SK-N-SH (cell line): ENCODE results near the gene SOX3. TPM values are rescaled to one million over a fixed set of nuclear protein-coding genes. Genes with fewer than 3 reads are reported as not detected.

Experiments used
- CTCF ChIA-PET: fragments of 300-600, 350-600 bp; formaldehyde crosslinking; extraction: SDS; loops from one replicate; lab custom pipeline; 2021; lab: Yijun Ruan, JAX
- POLR2A ChIA-PET: fragments of 350-600 bp; sonication (Branson Sonifier 250); formaldehyde crosslinking; extraction: SDS; loops from one replicate; lab custom pipeline; 2020; ENCODE audit warnings: antibody characterized with exemption, inconsistent platforms; lab: Yijun Ruan, JAX
- DNase-seq: peaks from one replicate; pipeline ENCODE4 v3.0.0; 2012
- H2AFZ ChIP-seq: fragments of 200-600 bp; sonication (generic); 2 replicates; pipeline ENCODE4 v1.8.1; 2016; ENCODE audit warnings: antibody characterized with exemption, mild to moderate bottlenecking, low read depth
- H3F3A ChIP-seq: fragments of 200-600 bp; sonication (generic); replicated peaks from 2 replicates; pipeline ENCODE3; 2016; ENCODE audit warnings: antibody characterized with exemption, mild to moderate bottlenecking; ENCODE audit not compliant: insufficient read depth
- H3K27ac ChIP-seq, 2 experiments: fragments of 200-500 bp in 1 of 2; fragments of 200-600 bp in 1 of 2; sonication (Bioruptor generic) in 1 of 2; sonication (generic), shearing (Covaris generic) in 1 of 2; 2 replicates each; pipeline versions ENCODE4 v1.5.1 to v1.6.1; 2014 to 2016; ENCODE audit warnings: low read depth in 2 of 2, inconsistent platforms in 1 of 2, low read length in 1 of 2, mild to moderate bottlenecking in 1 of 2, mixed read lengths in 1 of 2
- H3K27me3 ChIP-seq: fragments of 200-600 bp; sonication (generic), shearing (Covaris generic); 2 replicates; pipeline ENCODE4 v1.6.1; 2016; ENCODE audit warnings: mixed run types; ENCODE audit not compliant: insufficient read depth
- H3K36me3 ChIP-seq, 2 experiments: fragments of 200-500 bp in 1 of 2; fragments of 200-600 bp in 1 of 2; sonication (Bioruptor generic) in 1 of 2; sonication (generic) in 1 of 2; replicated peaks in 1 of 2; 2 replicates each; pipeline versions ENCODE3 to v1.5.1; 2014 to 2016; ENCODE audit warnings: low read length in 1 of 2, mild to moderate bottlenecking in 1 of 2; ENCODE audit not compliant: insufficient read depth in 2 of 2, control insufficient read depth in 1 of 2
- H3K4me1 ChIP-seq, 2 experiments: fragments of 200-500 bp in 1 of 2; fragments of 200-600 bp in 1 of 2; sonication (Bioruptor generic) in 1 of 2; sonication (generic), shearing (Covaris generic) in 1 of 2; 2 replicates each; pipeline versions ENCODE4 v1.5.1 to v1.6.1; 2014 to 2016; ENCODE audit warnings: low read depth in 1 of 2, low read length in 1 of 2, mixed run types in 1 of 2; ENCODE audit not compliant: insufficient read depth in 2 of 2, control insufficient read depth in 1 of 2
- H3K4me2 ChIP-seq: fragments of 200-600 bp; sonication (generic), shearing (Covaris generic); 2 replicates; pipeline ENCODE4 v1.6.1; 2017; ENCODE audit warnings: mixed run types
- H3K4me3 ChIP-seq, 2 experiments: fragments of 200-500 bp in 1 of 2; fragments of 200-600 bp in 1 of 2; sonication (Bioruptor generic) in 1 of 2; sonication (generic), shearing (Covaris generic) in 1 of 2; 2 replicates each; pipeline versions ENCODE4 v1.5.1 to v1.8.1; 2014 to 2016; ENCODE audit warnings: low read depth in 2 of 2, inconsistent platforms in 1 of 2, low read length in 1 of 2, mild to moderate bottlenecking in 1 of 2, mixed read lengths in 1 of 2, moderate library complexity in 1 of 2
- H3K79me2 ChIP-seq: fragments of 200-600 bp; sonication (generic); 2 replicates; pipeline ENCODE4 v1.8.1; 2017; ENCODE audit warnings: mild to moderate bottlenecking; ENCODE audit not compliant: insufficient read depth
- H3K9ac ChIP-seq: fragments of 200-600 bp; sonication (generic); 2 replicates; pipeline ENCODE4 v1.6.1; 2017; ENCODE audit warnings: mixed run types
- H3K9me2 ChIP-seq: fragments of 200-600 bp; sonication (generic); 2 replicates; pipeline ENCODE4 v1.6.1; 2017; ENCODE audit warnings: mixed run types
- H3K9me3 ChIP-seq: fragments of 200-600 bp; sonication (generic); 2 replicates; pipeline ENCODE4 v1.6.1; 2017; ENCODE audit warnings: mixed run types, mild to moderate bottlenecking, moderate library complexity
- H4K20me1 ChIP-seq: fragments of 200-600 bp; sonication (generic); 2 replicates; pipeline ENCODE4 v1.6.1; 2017; ENCODE audit warnings: mild to moderate bottlenecking, mixed run types; ENCODE audit not compliant: insufficient read depth
- CHD2 ChIP-seq: fragments of 150-350 bp; IDR thresholded peaks from 2 replicates; pipeline ENCODE4 v1.6.1; 2018; ENCODE audit warnings: low read length; ENCODE audit not compliant: partially characterized antibody
- ELF1 ChIP-seq: IDR thresholded peaks from 2 replicates; pipeline ENCODE4 v1.4.0; 2012
- EP300 ChIP-seq, 2 experiments: IDR thresholded peaks; 2 replicates each; pipeline versions ENCODE4 v1.4.0 to v1.6.1; 2012; ENCODE audit warnings: borderline replicate concordance in 1 of 2, low read depth in 1 of 2, low read length in 1 of 2
- EZH2phosphoT487 ChIP-seq: fragments of 200-600 bp; sonication (generic); IDR thresholded peaks from 2 replicates; pipeline ENCODE4 v1.6.1; 2017; ENCODE audit warnings: low read depth, mixed run types, mild to moderate bottlenecking, antibody characterized with exemption, moderate library complexity, borderline replicate concordance
- FOXJ3 ChIP-seq: sonication (generic); formaldehyde crosslinking; IDR thresholded peaks from 2 replicates; pipeline ENCODE4 v1.5.1; 2020; ENCODE audit warnings: mild to moderate bottlenecking, missing genetic modification reagents
- FOXM1 ChIP-seq: IDR thresholded peaks from 2 replicates; pipeline ENCODE4 v1.4.0; 2012; ENCODE audit warnings: low read depth, mild to moderate bottlenecking
- GABPA ChIP-seq: IDR thresholded peaks from 2 replicates; pipeline ENCODE4 v1.4.0; 2012; ENCODE audit warnings: low read depth, mild to moderate bottlenecking
- GATA2 ChIP-seq: sonication (generic); formaldehyde crosslinking; IDR thresholded peaks from 2 replicates; pipeline ENCODE4 v1.5.0; 2020; ENCODE audit warnings: mild to moderate bottlenecking, missing genetic modification reagents
- IRF3 ChIP-seq: fragments of 150-350 bp; IDR thresholded peaks from 2 replicates; pipeline ENCODE4 v1.6.1; 2016; ENCODE audit warnings: mild to moderate bottlenecking, low read depth, low read length
- MAX ChIP-seq: IDR thresholded peaks from 2 replicates; pipeline ENCODE4 v1.4.0; 2012; ENCODE audit warnings: low read depth
- NRF1 ChIP-seq: IDR thresholded peaks from 2 replicates; pipeline ENCODE4 v1.6.1; 2012; ENCODE audit warnings: low read depth, mild to moderate bottlenecking, low read length
- PBX3 ChIP-seq: IDR thresholded peaks from 2 replicates; pipeline ENCODE4; 2012
- RCOR1 ChIP-seq: fragments of 150-350 bp; IDR thresholded peaks from 2 replicates; pipeline ENCODE4 v1.6.1; 2017; ENCODE audit warnings: antibody characterized with exemption, low read length
- REST ChIP-seq: IDR thresholded peaks from 2 replicates; pipeline ENCODE4 v1.6.1; 2012; ENCODE audit warnings: mild to moderate bottlenecking, low read depth, low read length, moderate library complexity
- RFX5 ChIP-seq: IDR thresholded peaks from 2 replicates; pipeline ENCODE4 v1.6.1; 2012; ENCODE audit warnings: mild to moderate bottlenecking, improper control_type of control experiment, low read length
- RXRA ChIP-seq: IDR thresholded peaks from 2 replicates; pipeline ENCODE4 v1.4.0; 2012; ENCODE audit warnings: low read depth, mild to moderate bottlenecking, borderline replicate concordance
- TAF1 ChIP-seq: IDR thresholded peaks from 2 replicates; pipeline ENCODE4 v1.6.1; 2012; ENCODE audit warnings: low read depth, mild to moderate bottlenecking, low read length, moderate library complexity, borderline replicate concordance
- TCF12 ChIP-seq: IDR thresholded peaks from 2 replicates; pipeline ENCODE4 v1.4.0; 2012
- TEAD4 ChIP-seq: IDR thresholded peaks from 2 replicates; pipeline ENCODE4 v1.4.0; 2012; ENCODE audit warnings: mild to moderate bottlenecking, borderline replicate concordance; ENCODE audit not compliant: insufficient read depth
- YY1 ChIP-seq: IDR thresholded peaks from 2 replicates; pipeline ENCODE4 v1.4.0; 2012; ENCODE audit warnings: low read depth, mild to moderate bottlenecking
- WGBS: methylation state at CpG from one replicate; pipeline ENCODE4 v1.1.6; 2017; ENCODE audit warnings: low lambda C conversion rate; 5-methylcytosine and 5-hydroxymethylcytosine counted together
- polyA plus RNA-seq, 3 experiments: library from polyadenylated mRNA; depleted of rRNA; stranded (reverse); fragments of >200 nt; gene quantifications; 2 replicates each; pipeline ENCODE4 v1.2.3, GENCODE V29; 2012

Gene SOX3
- polyA plus RNA-seq, 1 of the 3 experiments (the other 2 are of a cell fraction), result not detected

GRCh38 chrX:140500441-140500840 lies 4.4 kb downstream of the SOX3 start:
- no peaks in the 10 kb centered on the region for H3K9me2 ChIP-seq
- no peaks in the 10 kb centered on the region for H3F3A ChIP-seq
- no peak for DNase-seq
- ChIA-PET POLR2A (no interaction called here), CTCF (no interaction called here)
- H2AFZ ChIP-seq, result no peak overlapping the region
- no peaks in the 10 kb centered on the region; a peak in 1 of 4 replicates for H3K4me1 ChIP-seq
- H4K20me1 ChIP-seq, result no peaks in the 10 kb centered on the region
- WGBS, result 2% methylated on average over 7 of the region's 9 CpGs
- H3K9ac ChIP-seq, result no peak overlapping the region
- no peak overlapping the region for H3K4me3 ChIP-seq
- no peaks in the 10 kb centered on the region for H3K79me2 ChIP-seq
- peaks cover 56% of the 10 kb centered on the region for H3K27me3 ChIP-seq
- no peaks in the 10 kb centered on the region for H3K9me3 ChIP-seq
- H3K4me2 ChIP-seq, result no peak overlapping the region
- TF ChIP-seq PBX3 (no peak), GATA2 (no peak)
- no peaks in the 10 kb centered on the region for H3K36me3 ChIP-seq
- no peak overlapping the region for H3K27ac ChIP-seq

- ChIA-PET POLR2A (no interaction called here), CTCF (no interaction called here)
- Histone ChIP-seq H2AFZ (no peak overlapping the region), H3F3A (no peaks in the 10 kb centered on the region), H3K4me1 (no peaks in the 10 kb centered on the region), H3K36me3 (no peaks in the 10 kb centered on the region), H4K20me1 (no peaks in the 10 kb centered on the region), H3K79me2 (no peaks in the 10 kb centered on the region), H3K4me2 (no peak overlapping the region), H3K9me2 (no peaks in the 10 kb centered on the region), H3K27ac (no peak overlapping the region), H3K27me3 (peaks cover 22% of the 10 kb centered on the region), H3K9me3 (no peaks in the 10 kb centered on the region), H3K9ac (no peak overlapping the region), H3K4me3 (no peak overlapping the region)
- DNase-seq, result no peak
- 14% methylated on average over 1 of the region's 1 CpG for WGBS
- TF ChIP-seq PBX3 (no peak), RFX5 (no peak), IRF3 (no peak), FOXM1 (no peak), REST (no peak), YY1 (no peak), TCF12 (no peak), TEAD4 (no peak), TAF1 (no peak), RCOR1 (no peak), NRF1 (no peak), EZH2phosphoT487 (no peak), GATA2 (no peak), EP300 (IDR thresholded peaks at IDR 0.05; ENCODE audit: borderline replicate concordance in 1 of 2, low read depth in 1 of 2, low read length in 1 of 2) (no peak), RXRA (no peak), ELF1 (no peak), MAX (no peak), CHD2 (no peak), FOXJ3 (CRISPR knock-in tag) (no peak), GABPA (no peak)
Observed at GRCh38 chrX:140495739-140496138, 9.1 kb downstream of the SOX3 start.
